Pancreas (tissue), 10 donors: Measurements from ENCODE around the gene HOXC12. TPM values are rescaled to one million over a fixed set of nuclear protein-coding genes. Genes with fewer than 3 reads are reported as not detected.

Source experiments
- ATAC-seq, 4 donors: fragments of 200-7000 bp; cut with Tn5 transposase; one replicate each; pipeline versions ENCODE4 v1.8.0 to v1.9.1; 2020; ENCODE audit warnings: mild to moderate bottlenecking in 4 of 4, moderate library complexity in 4 of 4
- DNase-seq, 6 donors: peaks; one replicate each; pipeline ENCODE4 v3.0.0-alpha.2; 2020
- FAIRE-seq: peaks from 2 replicates; lab custom pipeline; 2012; peaks lifted over from hg19 to GRCh38; lab: Jason Lieb, UNC
- H3K27ac ChIP-seq, 4 donors: fragments of 200-600 bp; sonication (generic); 1 replicate in 3 of 4; 2 replicates in 1 of 4; pipeline versions ENCODE4 v1.5.0 to v1.8.0; 2020
- H3K27me3 ChIP-seq, 4 donors: fragments of 200-600 bp; one replicate each; pipeline ENCODE4 v1.8.0; 2021
- H3K36me3 ChIP-seq, 3 donors: fragments of 200-600 bp; sonication (generic) in 1 of 3; one replicate each; pipeline versions ENCODE4 v1.5.0 to v1.8.0; 2020 to 2021
- H3K4me1 ChIP-seq, 3 donors: fragments of 200-600 bp; one replicate each; pipeline ENCODE4 v1.8.0; 2021
- H3K4me3 ChIP-seq, 4 donors: fragments of 200-600 bp; sonication (generic) in 2 of 4; one replicate each; pipeline versions ENCODE4 v1.5.0 to v1.8.0; 2020 to 2021
- H3K9me3 ChIP-seq, 4 donors: fragments of 200-600 bp; one replicate each; pipeline ENCODE4 v1.8.0; 2021
- WGBS, 2 donors: extraction: QIAGEN DNeasy Blood & Tissue Kit; methylation state at CpG; one replicate each; pipeline ENCODE4 v1.1.7; 2013; 5-methylcytosine and 5-hydroxymethylcytosine counted together
- intact Hi-C, 3 donors: fragments of 100-400 bp; cut with DNase I; formaldehyde crosslinking; loops; one replicate each; pipeline versions ENCODE4 v1.11.1 to v1.14.2; 2022
- polyA plus RNA-seq, 2 donors: library from polyadenylated mRNA; stranded (reverse); fragments of 200-250 nt; gene quantifications; one replicate each; pipeline ENCODE4 v1.2.3, GENCODE V29; 2013
- total RNA-seq, 6 donors: library from RNA; stranded (reverse); fragmentation: NEBNext Ultra II Directional in 4 of 6; extraction: Animal tissue kit (Norgen Biotek cat#: 25700) in 4 of 6; gene quantifications; one replicate each; pipeline versions ENCODE4 v1.2.1 to v1.2.4, GENCODE V29; 2021 to 2023
- TF ChIP-seq, protein P1 (sequence below), 4 donors: fragments of 200-600 bp; sonication (generic) in 3 of 4; IDR thresholded peaks; one replicate each; pipeline versions ENCODE4 v1.5.0 to v1.8.0; 2021; ENCODE audit warnings: antibody characterized with exemption in 4 of 4
- donor health status: healthy with polysubstance abuse.
- donor health status: DM: no; HTN: no; CAD: no; lungs with moderate emphysema.
- donor health status: DM: no; HTN: no; CAD: no.
- donor health status: control.
- donor health status: control.
- donor health status: Bipolar disorder and iron deficiency.
- donor health status: DM: yes; HTN: yes; CAD: no.
- donor health status: DM: no; HTN: no; CAD: no.
- donor health status: DM: no; HTN: no; CAD: no.
- donor health status: DM: yes; HTN: yes; CAD: no.

Gene HOXC12
- total and polyA plus RNA-seq, 8 donors, result not detected

DNA sequence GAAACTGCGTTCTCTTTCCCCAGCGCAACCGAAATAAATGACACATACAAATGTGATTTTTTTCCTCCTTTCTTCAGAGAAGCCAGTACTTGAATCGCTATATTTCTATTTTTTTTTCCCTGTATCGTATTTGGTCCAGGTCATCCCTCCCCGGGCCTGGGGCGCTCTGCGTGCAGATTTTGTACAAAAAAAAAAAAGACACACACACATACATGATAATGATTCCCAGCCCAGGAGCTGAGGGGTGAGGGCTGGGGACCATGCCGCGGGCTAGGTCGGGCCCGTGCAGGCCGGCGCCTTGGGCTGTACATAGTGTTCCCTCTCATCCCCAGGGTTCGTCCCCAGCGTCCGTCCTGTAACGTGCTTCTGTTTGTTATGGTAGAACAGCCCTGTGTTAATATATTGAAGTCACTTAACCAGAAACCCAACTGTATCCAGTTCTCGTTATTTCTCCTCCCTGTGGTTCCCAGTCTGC, 48.2 kb downstream of the HOXC12 start:
- WGBS, 2 donors, result 24 to 31% methylated on average over 19 of the region's 19 CpGs
- DNase-seq, result no peak

DNA sequence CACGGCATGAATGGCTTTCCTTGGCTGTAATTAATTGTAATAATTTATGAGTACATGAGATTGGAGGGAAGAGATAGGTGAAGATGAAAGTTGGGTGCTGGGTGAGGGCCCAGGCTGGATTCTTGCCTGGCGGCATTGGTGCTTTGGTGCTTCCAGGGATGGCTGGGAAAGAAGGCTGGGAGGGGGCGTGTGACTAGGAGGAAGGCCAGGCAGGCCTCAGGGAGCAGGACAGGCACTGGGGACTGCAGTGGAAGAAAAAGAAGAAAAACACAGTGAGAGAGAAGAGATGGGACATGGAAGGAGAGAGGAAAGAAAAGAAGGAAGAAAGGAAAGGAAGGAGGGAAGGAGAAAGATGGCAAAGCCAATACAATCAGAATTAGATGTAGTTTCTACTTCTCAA, 48.9 kb downstream of the HOXC12 start:
- peaks cover 0 to 5% (median 5%) of the 10 kb centered on the region in 3 donors for H3K4me1 ChIP-seq
- FAIRE-seq, result no peak
- no peak for ATAC-seq
- intact Hi-C loops, result loop anchor here in 1 of 3 donors (10.0 kb wide), 1 partner anchor 191 kb away; no protein-coding TSS in a partner anchor
- H3K27me3 ChIP-seq, result peaks cover 0 to 65% (median 8%) of the 10 kb centered on the region in 4 donors
- 32 to 36% methylated on average over 3 of the region's 3 CpGs for WGBS, 2 donors
- no peaks in the 10 kb centered on the region for H3K9me3 ChIP-seq
- no peak for DNase-seq
- H3K27ac ChIP-seq, result no peak overlapping the region
- H3K4me3 ChIP-seq, result no peak overlapping the region
- H3K36me3 ChIP-seq, result no peaks in the 10 kb centered on the region
- TF ChIP-seq, protein P1, sequence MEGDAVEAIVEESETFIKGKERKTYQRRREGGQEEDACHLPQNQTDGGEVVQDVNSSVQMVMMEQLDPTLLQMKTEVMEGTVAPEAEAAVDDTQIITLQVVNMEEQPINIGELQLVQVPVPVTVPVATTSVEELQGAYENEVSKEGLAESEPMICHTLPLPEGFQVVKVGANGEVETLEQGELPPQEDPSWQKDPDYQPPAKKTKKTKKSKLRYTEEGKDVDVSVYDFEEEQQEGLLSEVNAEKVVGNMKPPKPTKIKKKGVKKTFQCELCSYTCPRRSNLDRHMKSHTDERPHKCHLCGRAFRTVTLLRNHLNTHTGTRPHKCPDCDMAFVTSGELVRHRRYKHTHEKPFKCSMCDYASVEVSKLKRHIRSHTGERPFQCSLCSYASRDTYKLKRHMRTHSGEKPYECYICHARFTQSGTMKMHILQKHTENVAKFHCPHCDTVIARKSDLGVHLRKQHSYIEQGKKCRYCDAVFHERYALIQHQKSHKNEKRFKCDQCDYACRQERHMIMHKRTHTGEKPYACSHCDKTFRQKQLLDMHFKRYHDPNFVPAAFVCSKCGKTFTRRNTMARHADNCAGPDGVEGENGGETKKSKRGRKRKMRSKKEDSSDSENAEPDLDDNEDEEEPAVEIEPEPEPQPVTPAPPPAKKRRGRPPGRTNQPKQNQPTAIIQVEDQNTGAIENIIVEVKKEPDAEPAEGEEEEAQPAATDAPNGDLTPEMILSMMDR (IDR thresholded peaks at IDR 0.05), result no peak

More for the DNA sequence above, 48.2 kb downstream of the HOXC12 start:
- FAIRE-seq, result no peak
- intact Hi-C loops, result loop anchor here in 1 of 3 donors (10.0 kb wide), 1 partner anchor 192 kb away; no protein-coding TSS in a partner anchor
- ATAC-seq, result no peak
- H3K36me3 ChIP-seq, result no peaks in the 10 kb centered on the region
- TF ChIP-seq, protein P1 (IDR thresholded peaks at IDR 0.05), result no peak
- peaks cover 0 to 5% (median 5%) of the 10 kb centered on the region in 3 donors for H3K4me1 ChIP-seq
- H3K27ac ChIP-seq, result no peak overlapping the region
- peaks cover 0 to 64% (median 7%) of the 10 kb centered on the region in 4 donors for H3K27me3 ChIP-seq
- H3K9me3 ChIP-seq, result no peaks in the 10 kb centered on the region
- no peak overlapping the region for H3K4me3 ChIP-seq

DNA sequence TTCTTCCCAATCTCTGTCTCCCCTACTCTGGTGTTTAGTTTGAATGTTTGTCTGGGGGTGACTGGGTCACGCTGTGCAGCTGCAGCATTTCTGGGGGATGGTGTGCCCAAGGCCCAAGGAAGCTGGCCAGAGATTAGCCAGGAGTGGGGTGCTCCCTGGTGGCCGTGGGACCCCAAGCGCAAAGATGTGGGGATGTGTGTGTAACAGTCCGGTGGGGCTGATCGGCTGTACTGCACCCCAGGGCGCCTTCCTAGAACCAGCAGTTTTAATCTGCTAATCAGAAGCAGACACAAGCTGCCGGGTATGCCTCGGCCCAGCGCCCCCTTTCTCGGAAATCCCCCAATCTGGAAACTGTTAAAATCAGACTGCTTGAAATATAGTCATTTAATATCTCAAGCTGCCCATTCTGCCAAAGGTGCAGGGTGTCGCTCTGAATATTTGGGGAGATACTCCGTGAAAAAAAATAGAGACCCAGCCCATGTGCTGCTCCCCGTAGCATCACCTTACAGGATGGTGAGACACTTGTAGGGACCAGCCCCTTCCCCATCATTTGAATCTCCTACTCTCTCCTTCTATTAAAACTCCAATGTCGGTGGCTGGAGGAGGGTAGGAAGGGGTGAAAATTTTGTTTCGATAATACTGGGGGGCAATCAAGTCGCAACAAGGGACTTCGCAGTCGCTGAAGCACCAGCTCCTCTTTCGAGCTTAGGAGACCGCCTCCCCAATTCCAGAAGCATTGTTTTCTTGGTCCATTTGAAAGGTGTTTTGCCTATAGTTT, 49.5 kb downstream of the HOXC12 start:
- Histone ChIP-seq H3K27ac (no peak overlapping the region), H3K4me3 (no peak overlapping the region), H3K36me3 (no peaks in the 10 kb centered on the region), H3K9me3 (no peaks in the 10 kb centered on the region), H3K27me3 (peaks cover 0 to 67% (median 8%) of the 10 kb centered on the region in 4 donors), H3K4me1 (peaks cover 0 to 5% (median 5%) of the 10 kb centered on the region in 3 donors)
- intact Hi-C loops, result loop anchor here in 1 of 3 donors (10.0 kb wide), 1 partner anchor 191 kb away; no protein-coding TSS in a partner anchor
- ATAC-seq, result no peak
- TF ChIP-seq, protein P1 (IDR thresholded peaks at IDR 0.05), result no peak
- no peak for FAIRE-seq
- 16 to 23% methylated on average over 20 of the region's 20 CpGs for WGBS, 2 donors
- DNase-seq, result no peak

DNA sequence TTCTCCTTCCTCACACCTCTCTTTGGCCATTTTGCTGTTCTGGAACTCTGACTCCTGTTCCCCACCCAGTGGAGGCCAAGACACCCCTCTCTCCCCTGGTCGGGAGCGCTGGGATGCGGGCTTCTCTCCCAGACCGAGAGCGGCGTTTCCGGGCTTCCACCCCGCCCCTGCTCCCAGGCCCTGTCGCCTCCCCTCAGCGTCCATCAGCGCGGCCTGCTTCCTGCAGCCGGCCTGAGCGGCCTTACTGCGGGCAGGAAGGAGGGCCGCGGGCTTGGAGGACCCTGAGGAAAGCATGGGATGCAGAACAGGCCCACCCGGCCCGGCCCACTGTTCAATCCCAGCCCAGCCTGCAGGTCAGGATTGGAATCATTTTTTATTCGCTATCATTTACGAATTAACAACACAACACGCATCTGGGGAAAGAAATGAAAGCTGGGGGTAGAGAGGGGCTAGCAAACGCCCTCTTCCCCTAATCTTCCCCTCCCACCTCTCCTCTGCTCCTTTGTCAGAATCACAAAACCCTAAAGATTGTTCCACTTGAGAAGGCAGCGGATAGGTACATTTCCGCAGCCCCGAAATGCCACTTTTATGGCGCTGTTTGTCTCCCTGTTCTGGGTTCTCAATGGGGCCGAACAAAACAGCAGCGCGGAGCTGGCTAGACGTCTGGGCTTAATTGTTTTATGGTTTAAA, 50.3 kb downstream of the HOXC12 start:
- H3K27ac ChIP-seq, result no peak overlapping the region
- TF ChIP-seq, protein P1 (IDR thresholded peaks at IDR 0.05), result no peak
- H3K4me3 ChIP-seq, result no peak overlapping the region
- FAIRE-seq, result no peak
- peaks cover 0 to 5% (median 5%) of the 10 kb centered on the region in 3 donors for H3K4me1 ChIP-seq
- no peak for DNase-seq
- peaks cover 0 to 68% (median 7%) of the 10 kb centered on the region in 4 donors for H3K27me3 ChIP-seq
- ATAC-seq, result no peak
- intact Hi-C loops, result loop anchor here (5.0 to 10.0 kb wide), 3 partner anchors 190 to 202 kb away; no protein-coding TSS in a partner anchor
- WGBS, 2 donors, result 10 to 12% methylated on average over 31 of the region's 31 CpGs
- no peaks in the 10 kb centered on the region for H3K9me3 ChIP-seq
- H3K36me3 ChIP-seq, result no peaks in the 10 kb centered on the region
